Liver (tissue), 9 donors: Measurements from ENCODE around the gene UGT2B7. TPM values are rescaled to one million over a fixed set of nuclear protein-coding genes. Genes with fewer than 3 reads are reported as not detected.

Experiments
- DNase-seq: peaks from one replicate; pipeline ENCODE4 v3.0.0-alpha.2; 2017; ENCODE audit warnings: low spot score
- H3K27ac ChIP-seq, 2 donors: one replicate each; pipeline ENCODE4 v1.7.0; 2013; ENCODE audit warnings: inconsistent platforms in 2 of 2, low read length in 2 of 2, control low read depth in 1 of 2, low read depth in 1 of 2, mild to moderate bottlenecking in 1 of 2
- H3K27me3 ChIP-seq, 4 donors: one replicate each; pipeline versions ENCODE4 v1.6.1 to v1.7.0; 2013; ENCODE audit warnings: low read length in 3 of 4, inconsistent platforms in 1 of 4, mild to moderate bottlenecking in 1 of 4, moderate library complexity in 1 of 4; ENCODE audit not compliant: control insufficient read depth in 4 of 4, insufficient read depth in 4 of 4
- H3K36me3 ChIP-seq, 4 donors: one replicate each; pipeline versions ENCODE4 v1.6.1 to v1.7.0; 2013; ENCODE audit warnings: low read length in 3 of 4, mild to moderate bottlenecking in 3 of 4, low read depth in 1 of 4, moderate library complexity in 1 of 4; ENCODE audit not compliant: control insufficient read depth in 4 of 4, insufficient read depth in 3 of 4
- H3K4me1 ChIP-seq, 4 donors: one replicate each; pipeline versions ENCODE4 v1.6.1 to v1.7.0; 2013; ENCODE audit warnings: low read length in 3 of 4, mild to moderate bottlenecking in 3 of 4, moderate library complexity in 1 of 4; ENCODE audit not compliant: control insufficient read depth in 4 of 4, insufficient read depth in 4 of 4
- H3K4me3 ChIP-seq, 3 donors: one replicate each; pipeline versions ENCODE4 v1.6.1 to v1.7.0; 2013; ENCODE audit warnings: low read length in 3 of 3, control low read depth in 1 of 3, low read depth in 1 of 3, mild to moderate bottlenecking in 1 of 3
- H3K9ac ChIP-seq, 2 donors: one replicate each; pipeline ENCODE4 v1.7.0; 2013; ENCODE audit warnings: low read length in 2 of 2, mild to moderate bottlenecking in 2 of 2, moderate library complexity in 2 of 2, control low read depth in 1 of 2, low read depth in 1 of 2
- H3K9me3 ChIP-seq, 4 donors: one replicate each; pipeline versions ENCODE4 v1.6.1 to v1.7.0; 2013; ENCODE audit warnings: low read length in 3 of 4; ENCODE audit not compliant: control insufficient read depth in 4 of 4
- ATF3 ChIP-seq: IDR thresholded peaks from 2 replicates; pipeline ENCODE4 v1.6.1; 2016; ENCODE audit warnings: antibody characterized with exemption
- EGR1 ChIP-seq, 2 donors: IDR thresholded peaks; 2 replicates each; pipeline ENCODE4 v1.6.1; 2016 to 2018; ENCODE audit warnings: antibody characterized with exemption in 2 of 2, low read depth in 2 of 2
- FOXA1 ChIP-seq: IDR thresholded peaks from 2 replicates; pipeline ENCODE4 v1.6.1; 2016; ENCODE audit warnings: antibody characterized with exemption
- GABPA ChIP-seq, 2 donors: IDR thresholded peaks in 1 of 2; conservative IDR thresholded peaks in 1 of 2; 2 replicates each; pipeline ENCODE4 v1.6.1; 2016; ENCODE audit warnings: antibody characterized with exemption in 2 of 2, mild to moderate bottlenecking in 1 of 2, moderate library complexity in 1 of 2
- HNF4A ChIP-seq, 2 donors: conservative IDR thresholded peaks; 2 replicates each; pipeline ENCODE4 v1.6.1; 2016; ENCODE audit warnings: antibody characterized with exemption in 2 of 2, mild to moderate bottlenecking in 2 of 2
- JUND ChIP-seq, 2 donors: IDR thresholded peaks; 2 replicates each; pipeline ENCODE4 v1.6.1; 2016; ENCODE audit warnings: antibody characterized with exemption in 2 of 2
- NR2F2 ChIP-seq: IDR thresholded peaks from 2 replicates; pipeline ENCODE4 v1.6.1; 2016; ENCODE audit warnings: antibody characterized with exemption
- REST ChIP-seq: IDR thresholded peaks from 2 replicates; pipeline ENCODE4 v1.6.1; 2016; ENCODE audit warnings: antibody characterized with exemption, mild to moderate bottlenecking
- RXRA ChIP-seq, 2 donors: IDR thresholded peaks; 2 replicates each; pipeline ENCODE4 v1.6.1; 2017 to 2018; ENCODE audit warnings: antibody characterized with exemption in 2 of 2, mild to moderate bottlenecking in 1 of 2
- TAF1 ChIP-seq: conservative IDR thresholded peaks from 2 replicates; pipeline ENCODE4 v1.6.1; 2016; ENCODE audit warnings: antibody characterized with exemption, mild to moderate bottlenecking
- YY1 ChIP-seq: IDR thresholded peaks from 2 replicates; pipeline ENCODE4 v1.6.1; 2016; ENCODE audit warnings: antibody characterized with exemption, mild to moderate bottlenecking
- ZBTB33 ChIP-seq: IDR thresholded peaks from 2 replicates; pipeline ENCODE4 v1.6.1; 2016; ENCODE audit warnings: antibody characterized with exemption
- WGBS: extraction: QIAGEN DNeasy Blood & Tissue Kit; methylation state at CpG from one replicate; pipeline ENCODE4 v1.1.7; 2013; 5-methylcytosine and 5-hydroxymethylcytosine counted together
- polyA plus RNA-seq, 2 donors: library from polyadenylated mRNA; stranded (reverse) in 1 of 2; unstranded in 1 of 2; fragments of 200-250 nt in 1 of 2; fragments of >200 nt in 1 of 2; fragmentation: Nextera tagmentation in 1 of 2; extraction: Ambion mirVana in 1 of 2; gene quantifications; one replicate each; pipeline versions ENCODE4 v1.2.1 to v1.2.3, GENCODE V29; 2013 to 2015
- total RNA-seq, 2 donors: library from RNA; depleted of rRNA; stranded (reverse); fragments of >200 nt; gene quantifications; one replicate each; pipeline ENCODE4 v1.2.3, GENCODE V29; 2014
- TF ChIP-seq, protein P1 (sequence below): fragments of 150-350 bp; IDR thresholded peaks from 2 replicates; pipeline ENCODE4 v1.5.1; 2017; ENCODE audit warnings: improper control_type of control experiment, low read depth, low read length; ENCODE audit not compliant: missing input control
- donor health status: healthy.
- donor health status: healthy.
- donor health status: healthy.
- donor health status: healthy.
- donor health status: healthy.

The UGT2B7 gene
- total and polyA plus RNA-seq, 4 donors: 5.9 to 198 (median 164) TPM

DNA sequence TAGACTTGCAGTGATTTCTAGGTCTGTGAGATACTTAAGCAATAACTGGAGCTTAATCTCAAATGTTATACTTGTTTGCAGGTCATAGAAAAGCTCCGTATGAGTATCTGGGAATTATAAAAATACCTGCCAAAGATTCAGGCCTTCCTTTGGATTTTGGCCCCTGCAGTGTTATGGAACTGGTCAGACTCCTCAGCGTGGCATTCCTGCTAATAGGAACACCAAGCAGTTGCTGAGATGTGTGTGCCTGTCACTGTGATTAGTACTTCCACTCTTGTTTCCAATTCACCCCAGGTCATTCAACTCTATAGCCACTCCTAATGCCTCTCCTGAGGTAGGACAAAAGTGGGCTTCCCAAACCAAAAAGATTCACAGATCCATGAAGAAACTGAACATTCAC lies 7.8 kb upstream of the UGT2B7 start:
- Histone ChIP-seq H3K9me3 (no peaks in the 10 kb centered on the region), H3K36me3 (no peaks in the 10 kb centered on the region), H3K9ac (no peak overlapping the region), H3K27ac (no peak overlapping the region), H3K4me1 (peaks cover 0 to 3% (median 0%) of the 10 kb centered on the region in 4 donors), H3K27me3 (no peaks in the 10 kb centered on the region), H3K4me3 (no peak overlapping the region)
- TF ChIP-seq NR2F2 (no peak), ATF3 (no peak), GABPA (IDR thresholded peaks at IDR 0.05 in 1 of 2, conservative IDR thresholded peaks at IDR 0.05 in 1 of 2) (no peak), YY1 (no peak), HNF4A (conservative IDR thresholded peaks at IDR 0.05) (peak in 1 of 2 donors; percentile 6), REST (no peak), FOXA1 (no peak)
- 35% methylated on average over 2 of the region's 2 CpGs for WGBS
- no peak for DNase-seq

DNA sequence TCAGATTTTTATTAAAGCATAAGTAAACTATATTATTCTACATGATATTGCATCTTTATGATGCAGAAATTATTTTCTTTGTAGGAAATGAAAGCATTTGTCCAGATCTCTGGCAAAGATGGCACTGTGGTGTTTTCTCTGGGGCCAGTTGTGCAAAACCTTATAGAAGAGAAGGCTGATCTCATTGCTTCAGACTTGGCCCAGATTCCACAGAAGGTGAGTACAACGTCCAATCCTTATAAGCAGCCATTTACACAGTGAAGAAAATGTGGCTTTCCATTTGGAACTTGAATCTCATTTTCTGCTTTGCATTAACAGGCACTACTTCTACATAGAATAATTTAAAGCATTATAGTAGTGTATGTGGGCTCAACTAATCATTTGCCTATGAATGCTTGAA lies 6.9 kb upstream of the UGT2B7 start:
- no peaks in the 10 kb centered on the region for H3K9me3 ChIP-seq
- H3K9ac ChIP-seq: no peak overlapping the region
- WGBS: 27% methylated on average over 1 of the region's 1 CpG
- H3K36me3 ChIP-seq: no peaks in the 10 kb centered on the region
- no peak overlapping the region for H3K4me3 ChIP-seq
- no peak for DNase-seq
- H3K27me3 ChIP-seq: no peaks in the 10 kb centered on the region
- no peak overlapping the region for H3K27ac ChIP-seq
- H3K4me1 ChIP-seq: peaks cover 0 to 3% (median 0%) of the 10 kb centered on the region in 4 donors
- TF ChIP-seq, protein P1, sequence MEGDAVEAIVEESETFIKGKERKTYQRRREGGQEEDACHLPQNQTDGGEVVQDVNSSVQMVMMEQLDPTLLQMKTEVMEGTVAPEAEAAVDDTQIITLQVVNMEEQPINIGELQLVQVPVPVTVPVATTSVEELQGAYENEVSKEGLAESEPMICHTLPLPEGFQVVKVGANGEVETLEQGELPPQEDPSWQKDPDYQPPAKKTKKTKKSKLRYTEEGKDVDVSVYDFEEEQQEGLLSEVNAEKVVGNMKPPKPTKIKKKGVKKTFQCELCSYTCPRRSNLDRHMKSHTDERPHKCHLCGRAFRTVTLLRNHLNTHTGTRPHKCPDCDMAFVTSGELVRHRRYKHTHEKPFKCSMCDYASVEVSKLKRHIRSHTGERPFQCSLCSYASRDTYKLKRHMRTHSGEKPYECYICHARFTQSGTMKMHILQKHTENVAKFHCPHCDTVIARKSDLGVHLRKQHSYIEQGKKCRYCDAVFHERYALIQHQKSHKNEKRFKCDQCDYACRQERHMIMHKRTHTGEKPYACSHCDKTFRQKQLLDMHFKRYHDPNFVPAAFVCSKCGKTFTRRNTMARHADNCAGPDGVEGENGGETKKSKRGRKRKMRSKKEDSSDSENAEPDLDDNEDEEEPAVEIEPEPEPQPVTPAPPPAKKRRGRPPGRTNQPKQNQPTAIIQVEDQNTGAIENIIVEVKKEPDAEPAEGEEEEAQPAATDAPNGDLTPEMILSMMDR: no peak
- TF ChIP-seq TAF1: no peak
- no peak for TF ChIP-seq EGR1 (IDR thresholded peaks at IDR 0.05; ENCODE audit: low read depth in 2 of 2)
- TF ChIP-seq YY1: peak; percentile 30
- no peak for TF ChIP-seq JUND (IDR thresholded peaks at IDR 0.05)
- no peak for TF ChIP-seq FOXA1
- peak; percentile 48 to 67 for TF ChIP-seq HNF4A (conservative IDR thresholded peaks at IDR 0.05)
- peak in 1 of 2 donors; percentile 10 for TF ChIP-seq RXRA (IDR thresholded peaks at IDR 0.05)

- 89% methylated on average over 1 of the region's 1 CpG for WGBS
- Histone ChIP-seq H3K27ac (no peak overlapping the region), H3K4me1 (peaks cover 0 to 16% (median 4%) of the 10 kb centered on the region in 4 donors), H3K9me3 (no peaks in the 10 kb centered on the region), H3K36me3 (no peaks in the 10 kb centered on the region), H3K27me3 (no peaks in the 10 kb centered on the region), H3K9ac (no peak overlapping the region), H3K4me3 (no peak overlapping the region)
- no peak for DNase-seq
- TF ChIP-seq YY1 (no peak), REST (no peak), EGR1 (IDR thresholded peaks at IDR 0.05; ENCODE audit: low read depth in 2 of 2) (no peak), ZBTB33 (no peak)
- TF ChIP-seq, protein P1: no peak
Measured at GRCh38 chr4:69092190-69092589, 4.1 kb upstream of the UGT2B7 start.
